Large intestine (tissue), 12 donors: ENCODE results near the gene CPHXL. TPM values are rescaled to one million over a fixed set of nuclear protein-coding genes. Genes with fewer than 3 reads are reported as not detected.

Source experiments
- DNase-seq, 2 donors: peaks; one replicate each; pipeline versions ENCODE4 v3.0.0 to v3.0.0-alpha.2; 2013
- H3K27ac ChIP-seq: one replicate; pipeline ENCODE4 v1.5.1; 2013; ENCODE audit warnings: low read length
- H3K27me3 ChIP-seq: 2 replicates; pipeline ENCODE4 v1.6.1; 2013; ENCODE audit warnings: low read length; ENCODE audit not compliant: control insufficient read depth, insufficient read depth
- H3K36me3 ChIP-seq: 2 replicates; pipeline ENCODE4 v1.6.1; 2013; ENCODE audit warnings: low read length; ENCODE audit not compliant: control insufficient read depth, insufficient read depth
- H3K4me1 ChIP-seq: one replicate; pipeline ENCODE4 v1.6.1; 2013; ENCODE audit warnings: low read length; ENCODE audit not compliant: control insufficient read depth, insufficient read depth
- H3K4me3 ChIP-seq: one replicate; pipeline ENCODE4 v1.5.1; 2013; ENCODE audit warnings: low read length
- H3K9me3 ChIP-seq: one replicate; pipeline ENCODE4 v1.6.1; 2013; ENCODE audit warnings: mild to moderate bottlenecking, low read depth, low read length, moderate library complexity; ENCODE audit not compliant: control insufficient read depth
- WGBS: methylation state at CpG from one replicate; pipeline ENCODE4 v1.1.5; 2013; ENCODE audit warnings: low lambda C conversion rate; ENCODE audit not compliant: insufficient coverage; 5-methylcytosine and 5-hydroxymethylcytosine counted together
- long read RNA-seq, 11 donors: transcript quantifications; one replicate each; lab custom pipeline, GENCODE V29; 2026
- polyA plus RNA-seq: library from polyadenylated mRNA; unstranded; fragments of 120-200 nt; gene quantifications from one replicate; pipeline ENCODE4 v1.2.1, GENCODE V29; 2013

Gene CPHXL
- polyA plus RNA-seq, result not detected
- long read RNA-seq, donor 1, result 0 reads
- long read RNA-seq, donor 2, result 0 reads
- long read RNA-seq, donor 3, result 0 reads
- long read RNA-seq, donor 4, result 0 reads
- long read RNA-seq, donor 5, result 0 reads
- long read RNA-seq, donor 6, result 0 reads
- long read RNA-seq, donor 7, result 0 reads
- long read RNA-seq, donor 8, result 0 reads
- long read RNA-seq, donor 9, result 0 reads
- long read RNA-seq, donor 10, result 0 reads
- long read RNA-seq, donor 11, result 0 reads

GRCh38 chr16:75726390-75726789 is at the start of gene CPHXL:
Gene CPHXL, minus strand, starts transcription at chr16:75726490. Its CDS starts 48 bp downstream, at chr16:75726442.
- WGBS, result 89% methylated on average over 2 of the region's 5 CpGs
- no peaks in the 10 kb centered on the region for H3K27me3 ChIP-seq
- no peaks in the 10 kb centered on the region for H3K9me3 ChIP-seq
- H3K4me1 ChIP-seq, result peaks cover 7% of the 10 kb centered on the region
- DNase-seq, result no peak
- no peaks in the 10 kb centered on the region for H3K36me3 ChIP-seq
- no peak within 1 kb of the TSS for H3K27ac ChIP-seq
- H3K4me3 ChIP-seq, result no peak within 1 kb of the TSS

DNA sequence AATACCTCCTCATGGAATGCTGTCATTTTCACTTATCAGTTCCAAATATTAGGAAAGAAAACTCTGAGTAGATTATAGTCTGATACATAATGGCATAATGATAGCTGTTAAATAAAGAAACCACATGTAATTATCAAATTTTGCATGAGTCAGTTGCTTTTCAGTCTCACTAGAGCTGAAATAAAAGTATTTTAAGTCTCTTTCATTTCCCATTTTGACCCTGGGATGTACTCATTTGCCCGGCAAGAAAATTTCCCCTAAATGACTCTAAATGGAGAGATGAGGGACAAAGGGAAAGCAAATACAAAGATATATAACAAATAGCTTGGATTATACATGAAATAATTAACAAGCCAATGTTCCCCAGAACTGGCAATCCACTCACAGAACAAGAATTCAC is 47.9 kb upstream of the CPHXL start:
- H3K36me3 ChIP-seq, result no peaks in the 10 kb centered on the region
- H3K9me3 ChIP-seq, result peaks cover 4% of the 10 kb centered on the region
- no peaks in the 10 kb centered on the region for H3K4me1 ChIP-seq
- no peak overlapping the region for H3K27ac ChIP-seq
- H3K27me3 ChIP-seq, result peaks cover 6% of the 10 kb centered on the region
- no peak overlapping the region for H3K4me3 ChIP-seq
- DNase-seq, result no peak
- 63% methylated on average over 1 of the region's 1 CpG for WGBS

DNA sequence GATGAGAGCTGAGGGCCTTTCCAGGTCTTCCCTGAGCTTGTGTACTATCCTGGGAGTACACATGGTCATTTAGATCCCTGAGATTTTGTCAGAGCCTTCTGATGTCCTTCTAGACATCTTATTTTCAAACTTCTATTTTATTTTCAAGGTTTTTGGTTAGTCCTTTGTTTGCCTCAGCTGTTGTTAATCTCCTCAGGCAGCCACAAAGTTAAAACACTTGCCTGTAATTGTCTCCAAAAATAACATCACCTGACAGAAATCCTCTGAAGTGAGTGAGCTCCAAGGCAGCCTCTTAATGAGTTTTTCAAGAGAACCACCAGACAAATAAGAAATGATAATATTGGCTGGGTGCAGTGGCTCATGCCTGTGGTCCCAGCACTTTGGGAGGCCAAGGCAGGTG is 43.8 kb upstream of the CPHXL start:
- Histone ChIP-seq H3K4me1 (no peaks in the 10 kb centered on the region), H3K27ac (no peak overlapping the region), H3K36me3 (no peaks in the 10 kb centered on the region), H3K27me3 (peaks cover 7% of the 10 kb centered on the region), H3K9me3 (peaks cover 4% of the 10 kb centered on the region), H3K4me3 (no peak overlapping the region)
- no peak for DNase-seq

- DNase-seq, result peak; percentile 48 to 57
- no peaks in the 10 kb centered on the region for H3K4me1 ChIP-seq
- no peaks in the 10 kb centered on the region for H3K9me3 ChIP-seq
- H3K27me3 ChIP-seq, result peaks cover 4% of the 10 kb centered on the region
- no peak overlapping the region for H3K4me3 ChIP-seq
- no peaks in the 10 kb centered on the region for H3K36me3 ChIP-seq
- no peak overlapping the region for H3K27ac ChIP-seq
- WGBS, result 71% methylated on average over 2 of the region's 7 CpGs
Observed at GRCh38 chr16:75764154-75764768, 38.0 kb upstream of the CPHXL start.

DNA sequence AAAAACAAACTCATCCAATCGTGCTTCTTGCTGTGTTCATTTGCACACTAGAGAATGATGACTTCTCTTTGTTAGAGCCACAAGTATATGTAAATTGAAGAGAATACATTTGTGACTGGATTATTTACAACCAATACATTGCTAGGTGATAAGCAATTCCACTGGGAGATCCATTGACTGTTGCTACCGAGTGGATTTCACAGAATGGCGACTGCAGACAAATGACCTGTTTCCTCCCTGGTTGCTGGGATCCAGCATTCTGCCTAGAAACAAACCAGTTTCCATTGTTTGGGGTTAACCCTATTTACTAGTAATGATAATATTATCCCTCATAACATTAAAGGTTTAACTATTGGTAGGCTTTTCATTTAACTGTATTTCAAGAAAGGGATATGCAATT is 36.9 kb upstream of the CPHXL start:
- H3K9me3 ChIP-seq, result no peaks in the 10 kb centered on the region
- H3K27me3 ChIP-seq, result peaks cover 4% of the 10 kb centered on the region
- no peak overlapping the region for H3K27ac ChIP-seq
- WGBS, result no CpG with 5 or more reads among the region's 3 CpGs
- no peaks in the 10 kb centered on the region for H3K4me1 ChIP-seq
- no peaks in the 10 kb centered on the region for H3K36me3 ChIP-seq
- no peak for DNase-seq
- no peak overlapping the region for H3K4me3 ChIP-seq

GRCh38 chr16:75762746-75763145 is 36.5 kb upstream of the CPHXL start:
- Histone ChIP-seq H3K27me3 (peaks cover 4% of the 10 kb centered on the region), H3K4me1 (no peaks in the 10 kb centered on the region), H3K36me3 (no peaks in the 10 kb centered on the region), H3K4me3 (no peak overlapping the region), H3K9me3 (no peaks in the 10 kb centered on the region), H3K27ac (no peak overlapping the region)
- WGBS, result 100% methylated on average over 1 of the region's 2 CpGs
- no peak for DNase-seq

GRCh38 chr16:75761108-75761507 is 34.8 kb upstream of the CPHXL start:
- no peaks in the 10 kb centered on the region for H3K9me3 ChIP-seq
- H3K4me1 ChIP-seq, result no peaks in the 10 kb centered on the region
- 100% methylated on average over 2 of the region's 7 CpGs for WGBS
- H3K36me3 ChIP-seq, result no peaks in the 10 kb centered on the region
- H3K4me3 ChIP-seq, result no peak overlapping the region
- DNase-seq, result no peak
- no peaks in the 10 kb centered on the region for H3K27me3 ChIP-seq
- H3K27ac ChIP-seq, result no peak overlapping the region

DNA sequence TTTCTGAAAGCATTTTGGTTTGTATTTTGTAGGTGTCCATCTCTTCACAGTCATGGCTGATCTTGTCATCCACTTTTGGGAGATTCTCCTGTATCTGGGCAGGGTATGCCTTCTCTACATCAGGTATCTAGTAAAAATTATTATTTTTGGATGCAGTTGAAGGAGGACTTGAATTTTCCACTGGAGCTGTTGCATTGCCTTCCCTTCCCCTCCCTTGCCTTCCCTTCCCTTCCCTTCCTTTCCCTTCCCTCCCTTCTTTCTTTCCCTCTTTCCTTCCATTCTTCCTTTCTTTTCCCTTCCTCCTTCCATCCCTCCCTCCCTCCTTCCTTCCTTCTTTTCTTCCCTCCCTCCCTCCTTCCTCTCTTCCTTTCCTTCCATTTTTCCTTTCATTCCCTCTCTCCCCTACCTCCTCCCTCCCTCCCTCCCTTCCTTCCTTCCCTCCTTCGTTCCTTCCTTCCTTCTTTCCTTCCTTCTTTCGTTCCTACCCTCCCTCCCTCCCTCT is 33.8 kb upstream of the CPHXL start:
- Histone ChIP-seq H3K4me3 (no peak overlapping the region), H3K27me3 (no peaks in the 10 kb centered on the region), H3K9me3 (no peaks in the 10 kb centered on the region), H3K27ac (no peak overlapping the region), H3K4me1 (no peaks in the 10 kb centered on the region), H3K36me3 (no peaks in the 10 kb centered on the region)
- no CpG with 5 or more reads among the region's 2 CpGs for WGBS
- no peak for DNase-seq

GRCh38 chr16:75758215-75758614 is 31.9 kb upstream of the CPHXL start:
- no CpG with 5 or more reads among the region's 1 CpG for WGBS
- Histone ChIP-seq H3K36me3 (no peaks in the 10 kb centered on the region), H3K4me3 (no peak overlapping the region), H3K4me1 (peaks cover 13% of the 10 kb centered on the region), H3K27me3 (no peaks in the 10 kb centered on the region), H3K9me3 (no peaks in the 10 kb centered on the region), H3K27ac (no peak overlapping the region)
- DNase-seq, result no peak

- no CpG with 5 or more reads among the region's 5 CpGs for WGBS
- Histone ChIP-seq H3K36me3 (no peaks in the 10 kb centered on the region), H3K4me1 (peaks cover 25% of the 10 kb centered on the region), H3K27me3 (no peaks in the 10 kb centered on the region), H3K27ac (peak overlapping the region; percentile 49), H3K9me3 (peaks cover under 1% of the 10 kb centered on the region), H3K4me3 (no peak overlapping the region)
- peak; percentile 68 to 90 for DNase-seq
Observed at GRCh38 chr16:75754141-75754540, 27.9 kb upstream of the CPHXL start.

DNA sequence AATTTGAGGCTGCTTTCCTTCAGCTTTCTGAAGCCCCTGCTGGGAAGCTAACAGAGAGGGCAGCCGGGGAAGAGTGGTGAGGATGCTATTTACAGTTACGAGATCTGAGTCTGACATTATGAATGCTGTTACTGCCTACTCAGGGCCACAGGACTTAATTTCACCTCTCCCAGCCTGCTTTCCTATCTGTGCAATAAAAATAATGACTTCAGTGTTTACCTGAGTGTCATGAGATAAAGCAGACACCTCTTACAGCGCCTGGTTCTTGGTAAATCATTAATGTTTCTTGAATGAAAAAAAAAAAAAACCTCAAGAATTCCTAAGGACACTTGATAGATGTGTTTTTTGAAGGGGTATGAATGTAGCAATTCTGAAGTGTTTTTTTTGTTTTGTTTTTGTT is 24.2 kb upstream of the CPHXL start:
- Histone ChIP-seq H3K27ac (peak overlapping the region; percentile 30), H3K36me3 (no peaks in the 10 kb centered on the region), H3K4me3 (no peak overlapping the region), H3K9me3 (peaks cover 4% of the 10 kb centered on the region), H3K4me1 (peaks cover 25% of the 10 kb centered on the region), H3K27me3 (no peaks in the 10 kb centered on the region)
- peak; percentile 67 to 85 for DNase-seq
- WGBS, result 20% methylated on average over 1 of the region's 3 CpGs
